Progenitor cell of endocrine pancreas (in vitro differentiated cells): ENCODE measurements around the gene EPS15. TPM values are rescaled to one million over a fixed set of nuclear protein-coding genes. Genes with fewer than 3 reads are reported as not detected.

ENCODE experiments used
- DNase-seq: peaks from one replicate; pipeline ENCODE4 v3.0.0; 2021; ENCODE audit warnings: low spot score; ENCODE audit not compliant: unreplicated experiment
- H3K27ac Mint-ChIP-seq: 2 replicates; pipeline ENCODE4 v1.8.0; 2021; ENCODE audit warnings: mild to moderate bottlenecking, moderate library complexity, mixed read lengths
- H3K27me3 Mint-ChIP-seq: 2 replicates; pipeline ENCODE4 v1.8.0; 2021; ENCODE audit warnings: mixed read lengths
- H3K36me3 Mint-ChIP-seq: 2 replicates; pipeline ENCODE4 v1.8.0; 2022; ENCODE audit warnings: mixed read lengths; ENCODE audit not compliant: insufficient read depth
- H3K4me1 Mint-ChIP-seq: 2 replicates; pipeline ENCODE4 v1.8.0; 2021; ENCODE audit warnings: low read depth, mixed read lengths
- H3K4me3 Mint-ChIP-seq: 2 replicates; pipeline ENCODE4 v1.8.0; 2021; ENCODE audit warnings: low read depth, mild to moderate bottlenecking, moderate library complexity, mixed read lengths
- H3K9me3 Mint-ChIP-seq: 2 replicates; pipeline ENCODE4 v1.8.0; 2021; ENCODE audit warnings: low read depth, mixed read lengths
- CTCF ChIP-seq: fragments of 200-600 bp; sonication (generic); IDR thresholded peaks from one replicate; pipeline ENCODE4 v1.5.0; 2021; ENCODE audit warnings: antibody characterized with exemption, mild to moderate bottlenecking; ENCODE audit not compliant: unreplicated experiment
- total RNA-seq: library from RNA; stranded (reverse); gene quantifications from 2 replicates; pipeline ENCODE4 v1.2.1, GENCODE V29; 2021

EPS15 gene
- total RNA-seq, 1 donor from 2014 or later = 63.8 TPM

GRCh38 chr1:51324251-51325010 lies 194.6 kb downstream of the EPS15 start:
- H3K4me3 Mint-ChIP-seq = no peak overlapping the region
- no peaks in the 10 kb centered on the region for H3K9me3 Mint-ChIP-seq
- H3K4me1 Mint-ChIP-seq = peaks cover 16% of the 10 kb centered on the region
- no peak for DNase-seq
- no peaks in the 10 kb centered on the region for H3K36me3 Mint-ChIP-seq
- H3K27me3 Mint-ChIP-seq = no peaks in the 10 kb centered on the region
- H3K27ac Mint-ChIP-seq = no peak overlapping the region
- TF ChIP-seq CTCF = no peak

GRCh38 chr1:51323778-51324177 lies 195.3 kb downstream of the EPS15 start:
- TF ChIP-seq CTCF = no peak
- Mint-ChIP-seq H3K27me3 (no peaks in the 10 kb centered on the region), H3K4me3 (no peak overlapping the region), H3K4me1 (peaks cover 13% of the 10 kb centered on the region), H3K9me3 (no peaks in the 10 kb centered on the region), H3K36me3 (no peaks in the 10 kb centered on the region), H3K27ac (no peak overlapping the region)
- DNase-seq = no peak

- Mint-ChIP-seq H3K9me3 (no peaks in the 10 kb centered on the region), H3K27ac (no peak overlapping the region), H3K36me3 (no peaks in the 10 kb centered on the region), H3K27me3 (no peaks in the 10 kb centered on the region), H3K4me1 (peaks cover 13% of the 10 kb centered on the region), H3K4me3 (no peak overlapping the region)
- no peak for TF ChIP-seq CTCF
- DNase-seq = no peak
Measured at GRCh38 chr1:51322417-51323101, 196.5 kb downstream of the EPS15 start.

- no peak overlapping the region for H3K4me3 Mint-ChIP-seq
- no peaks in the 10 kb centered on the region for H3K36me3 Mint-ChIP-seq
- H3K27me3 Mint-ChIP-seq = no peaks in the 10 kb centered on the region
- TF ChIP-seq CTCF = no peak
- H3K4me1 Mint-ChIP-seq = peaks cover 14% of the 10 kb centered on the region
- H3K27ac Mint-ChIP-seq = no peak overlapping the region
- H3K9me3 Mint-ChIP-seq = no peaks in the 10 kb centered on the region
- DNase-seq = no peak
Measured at GRCh38 chr1:51321924-51322280, 197.2 kb downstream of the EPS15 start.

GRCh38 chr1:51320967-51321923 lies 197.8 kb downstream of the EPS15 start:
- no peak for DNase-seq
- Mint-ChIP-seq H3K4me1 (peaks cover 14% of the 10 kb centered on the region), H3K4me3 (no peak overlapping the region), H3K36me3 (no peaks in the 10 kb centered on the region), H3K27me3 (no peaks in the 10 kb centered on the region), H3K27ac (no peak overlapping the region), H3K9me3 (no peaks in the 10 kb centered on the region)
- no peak for TF ChIP-seq CTCF
